Activated CD8-positive, alpha-beta T cell treated with anti-CD3 and anti-CD28 coated beads for 36 hours (primary cell): ENCODE data around the gene ANG. TPM values are rescaled to one million over a fixed set of nuclear protein-coding genes. Genes with fewer than 3 reads are reported as not detected.

Experiments
- ATAC-seq: fragments of 200-7000 bp; cut with Tn5 transposase; one replicate; pipeline ENCODE4 v1.10.0; 2021; ENCODE audit warnings: mild to moderate bottlenecking, moderate library complexity
- CTCF ChIA-PET: fragments of 350-600 bp; sonication (Branson Sonifier 250); formaldehyde crosslinking; loops from one replicate; lab custom pipeline; 2021; ENCODE audit warnings: antibody characterized with exemption; lab: Charles Lee
- POLR2A ChIA-PET: fragments of 350-600 bp; sonication (Branson Sonifier 250); formaldehyde crosslinking; loops from one replicate; lab custom pipeline; 2021; ENCODE audit warnings: antibody characterized with exemption; lab: Charles Lee
- DNase-seq: peaks from one replicate; pipeline ENCODE4 v3.0.0-alpha.2; 2020
- H3K27ac Mint-ChIP-seq: one replicate; pipeline ENCODE4 v1.8.0; 2021; ENCODE audit warnings: mild to moderate bottlenecking, mixed read lengths
- H3K27me3 Mint-ChIP-seq: one replicate; pipeline ENCODE4 v1.8.0; 2021; ENCODE audit warnings: mixed read lengths
- H3K36me3 Mint-ChIP-seq: one replicate; pipeline ENCODE4 v1.8.0; 2021; ENCODE audit warnings: low read depth, mixed read lengths
- H3K4me1 Mint-ChIP-seq: one replicate; pipeline ENCODE4 v1.8.0; 2021; ENCODE audit warnings: low read depth, mixed read lengths
- H3K4me3 Mint-ChIP-seq: one replicate; pipeline ENCODE4 v1.8.0; 2021; ENCODE audit warnings: mild to moderate bottlenecking, moderate library complexity, mixed read lengths
- H3K9me3 Mint-ChIP-seq: one replicate; pipeline ENCODE4 v1.8.0; 2021; ENCODE audit warnings: mixed read lengths
- intact Hi-C: fragments of 100-400 bp; cut with micrococcal nuclease; formaldehyde crosslinking; loops from one replicate; pipeline ENCODE4 v1.10.0; 2022
- total RNA-seq, 2 experiments: library from RNA; stranded (reverse); gene quantifications; one replicate each; pipeline ENCODE4 v1.2.3, GENCODE V29; 2021
- TF ChIP-seq, protein P1 (sequence below): fragments of 200-600 bp; IDR thresholded peaks from one replicate; pipeline ENCODE4 v1.8.0; 2022; ENCODE audit warnings: antibody characterized with exemption, mild to moderate bottlenecking

ANG gene
- total RNA-seq, 2 experiments from 2014 or later, result 0.87 to 0.92 TPM

- no peak overlapping the region for H3K27ac Mint-ChIP-seq
- POLR2A ChIA-PET, result interaction anchor here (1.1 to 1.2 kb wide), 2 partner anchors 24 to 26 kb away, joined by 3 to 4 read pairs; no protein-coding TSS in a partner anchor
- peaks cover 23% of the 10 kb centered on the region for H3K4me1 Mint-ChIP-seq
- intact Hi-C loops, result no loop called here
- ATAC-seq (peak; percentile 53), DNase-seq (peak; percentile 48)
- H3K9me3 Mint-ChIP-seq, result no peaks in the 10 kb centered on the region
- H3K27me3 Mint-ChIP-seq, result peaks cover 46% of the 10 kb centered on the region
- H3K36me3 Mint-ChIP-seq, result no peaks in the 10 kb centered on the region
- CTCF ChIA-PET, result interaction anchor here (0.6 to 9.2 kb wide), 9 partner anchors 10 to 216 kb away, joined by 3 to 69 read pairs (median 6); partner anchors contain the start of genes ANG and RNASE4
- no peak overlapping the region for H3K4me3 Mint-ChIP-seq
- TF ChIP-seq, protein P1, sequence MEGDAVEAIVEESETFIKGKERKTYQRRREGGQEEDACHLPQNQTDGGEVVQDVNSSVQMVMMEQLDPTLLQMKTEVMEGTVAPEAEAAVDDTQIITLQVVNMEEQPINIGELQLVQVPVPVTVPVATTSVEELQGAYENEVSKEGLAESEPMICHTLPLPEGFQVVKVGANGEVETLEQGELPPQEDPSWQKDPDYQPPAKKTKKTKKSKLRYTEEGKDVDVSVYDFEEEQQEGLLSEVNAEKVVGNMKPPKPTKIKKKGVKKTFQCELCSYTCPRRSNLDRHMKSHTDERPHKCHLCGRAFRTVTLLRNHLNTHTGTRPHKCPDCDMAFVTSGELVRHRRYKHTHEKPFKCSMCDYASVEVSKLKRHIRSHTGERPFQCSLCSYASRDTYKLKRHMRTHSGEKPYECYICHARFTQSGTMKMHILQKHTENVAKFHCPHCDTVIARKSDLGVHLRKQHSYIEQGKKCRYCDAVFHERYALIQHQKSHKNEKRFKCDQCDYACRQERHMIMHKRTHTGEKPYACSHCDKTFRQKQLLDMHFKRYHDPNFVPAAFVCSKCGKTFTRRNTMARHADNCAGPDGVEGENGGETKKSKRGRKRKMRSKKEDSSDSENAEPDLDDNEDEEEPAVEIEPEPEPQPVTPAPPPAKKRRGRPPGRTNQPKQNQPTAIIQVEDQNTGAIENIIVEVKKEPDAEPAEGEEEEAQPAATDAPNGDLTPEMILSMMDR, result peak; percentile 38
Observed at GRCh38 chr14:20657216-20658211, 31.1 kb upstream of the ANG start.

DNA sequence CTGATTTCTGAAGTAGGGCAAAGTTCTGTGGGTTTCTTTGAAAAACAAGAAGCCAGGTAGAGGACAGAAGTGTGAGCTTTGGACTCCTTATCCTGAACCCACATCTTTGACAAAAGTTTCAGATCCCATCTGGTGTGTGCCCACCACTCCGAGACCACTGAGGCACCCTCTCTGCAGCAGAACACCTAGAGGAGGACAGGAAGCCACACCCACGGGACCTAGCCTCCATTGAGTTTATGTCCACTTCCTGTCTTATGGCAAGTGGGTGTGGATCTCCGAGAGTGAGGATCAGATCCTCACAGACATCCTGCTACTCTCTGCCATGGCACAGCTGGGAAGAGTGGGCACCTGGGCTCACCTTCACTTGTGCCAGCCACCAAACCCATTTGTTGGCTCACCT lies 30.3 kb upstream of the ANG start:
- ChIA-PET CTCF (interaction anchor here (1.0 to 9.2 kb wide), 5 partner anchors 11 to 48 kb away, joined by 4 to 69 read pairs (median 9); partner anchors contain the start of gene RNASE4), POLR2A (interaction anchor here (1.1 to 1.2 kb wide), 2 partner anchors 23 to 25 kb away, joined by 3 to 4 read pairs; no protein-coding TSS in a partner anchor)
- Mint-ChIP-seq H3K4me3 (no peak overlapping the region), H3K27me3 (peaks cover 44% of the 10 kb centered on the region), H3K27ac (no peak overlapping the region), H3K36me3 (no peaks in the 10 kb centered on the region), H3K9me3 (no peaks in the 10 kb centered on the region), H3K4me1 (peaks cover 22% of the 10 kb centered on the region)
- TF ChIP-seq, protein P1, result no peak
- intact Hi-C loops, result no loop called here
- DNase-seq (no peak), ATAC-seq (no peak)

DNA sequence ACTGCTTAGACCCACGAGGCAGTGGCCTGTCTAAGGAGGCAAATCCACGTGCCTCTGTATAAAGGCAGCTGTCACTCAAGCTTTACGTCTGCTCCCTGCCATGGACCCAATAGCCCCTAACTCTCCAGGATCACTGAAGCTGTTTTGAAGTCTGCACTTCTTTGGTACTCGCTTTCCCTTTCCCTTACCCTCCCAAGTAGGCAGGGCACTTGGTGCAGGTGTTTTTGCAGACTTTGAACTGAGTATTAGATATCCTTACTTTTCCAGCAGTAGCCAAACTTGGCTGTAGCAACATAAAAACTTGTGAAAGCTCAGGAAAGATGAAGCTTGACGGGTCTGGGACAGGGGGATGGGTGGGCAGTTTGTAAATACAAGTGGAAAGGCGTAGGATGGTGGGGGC lies 29.2 kb upstream of the ANG start:
- H3K9me3 Mint-ChIP-seq, result no peaks in the 10 kb centered on the region
- H3K36me3 Mint-ChIP-seq, result no peaks in the 10 kb centered on the region
- TF ChIP-seq, protein P1, result no peak
- DNase-seq (no peak), ATAC-seq (no peak)
- H3K4me1 Mint-ChIP-seq, result peaks cover 14% of the 10 kb centered on the region
- CTCF ChIA-PET, result interaction anchor here (1.1 to 9.2 kb wide), 4 partner anchors 22 to 244 kb away, joined by 4 to 69 read pairs (median 31); partner anchors contain the start of gene RNASE4
- peaks cover 36% of the 10 kb centered on the region for H3K27me3 Mint-ChIP-seq
- intact Hi-C loops, result no loop called here
- H3K4me3 Mint-ChIP-seq, result no peak overlapping the region
- POLR2A ChIA-PET, result interaction anchor here (0.7 kb wide), 1 partner anchor 23 kb away, joined by 3 read pairs; no protein-coding TSS in a partner anchor
- no peak overlapping the region for H3K27ac Mint-ChIP-seq

GRCh38 chr14:20659813-20660395 lies 28.7 kb upstream of the ANG start:
- ATAC-seq (no peak), DNase-seq (no peak)
- POLR2A ChIA-PET, result interaction anchor here (0.7 kb wide), 1 partner anchor 23 kb away, joined by 3 read pairs; no protein-coding TSS in a partner anchor
- no peak overlapping the region for H3K27ac Mint-ChIP-seq
- H3K36me3 Mint-ChIP-seq, result no peaks in the 10 kb centered on the region
- no peak overlapping the region for H3K4me3 Mint-ChIP-seq
- H3K27me3 Mint-ChIP-seq, result peaks cover 34% of the 10 kb centered on the region
- TF ChIP-seq, protein P1, result no peak
- H3K9me3 Mint-ChIP-seq, result no peaks in the 10 kb centered on the region
- CTCF ChIA-PET, result interaction anchor here (1.1 to 9.2 kb wide), 4 partner anchors 22 to 244 kb away, joined by 4 to 69 read pairs (median 31); partner anchors contain the start of gene RNASE4
- intact Hi-C loops, result no loop called here
- H3K4me1 Mint-ChIP-seq, result peaks cover 13% of the 10 kb centered on the region
